ENCODE measurements around the gene BDNF. TPM values are rescaled to one million over a fixed set of nuclear protein-coding genes. Genes with fewer than 3 reads are reported as not detected.

The BDNF gene
- polyA plus RNA-seq, 1 experiment: 85.6 TPM

GRCh38 chr11:27717801-27718229 is 17.6 kb upstream of the BDNF start:
- no peaks in the 10 kb centered on the region for H3K27me3 ChIP-seq (ENCODE audit: control insufficient read depth, insufficient read depth, low read length)
- H3K27ac ChIP-seq (ENCODE audit: low read depth, low read length): peak overlapping the region; percentile 62
- ChIA-PET CTCF (interaction anchor here (0.6 to 5.2 kb wide), 9 partner anchors 12 to 976 kb away, joined by 3 to 54 read pairs (median 4); partner anchors contain the start of gene BDNF), POLR2A (interaction anchor here (1.6 to 3.5 kb wide), 5 partner anchors 11 to 390 kb away, joined by 5 to 26 read pairs (median 12); partner anchors contain the start of genes BDNF, KIF18A and METTL15)
- peak overlapping the region; percentile 84 for H3K4me3 ChIP-seq (ENCODE audit: low read depth, low read length)
- no peaks in the 10 kb centered on the region for H3K9me3 ChIP-seq (ENCODE audit: control insufficient read depth, insufficient read depth, low read length)
- no peak for DNase-seq (ENCODE audit: low read depth, low spot score)
- TF ChIP-seq CTCF (IDR thresholded peaks at IDR 0.05; ENCODE audit: low read depth, low read length): no peak

GRCh38 chr11:27717377-27717776 is 17.1 kb upstream of the BDNF start:
- TF ChIP-seq CTCF (IDR thresholded peaks at IDR 0.05; ENCODE audit: low read depth, low read length): peak; percentile 59
- ChIA-PET POLR2A (interaction anchor here (1.3 to 3.5 kb wide), 3 partner anchors 14 to 18 kb away, joined by 6 to 26 read pairs (median 12); partner anchors contain the start of gene BDNF), CTCF (interaction anchor here (0.7 to 5.2 kb wide), 13 partner anchors 12 to 747 kb away, joined by 3 to 54 read pairs (median 3); partner anchors contain the start of gene BDNF)
- DNase-seq (ENCODE audit: low read depth, low spot score): no peak
- no peaks in the 10 kb centered on the region for H3K9me3 ChIP-seq (ENCODE audit: control insufficient read depth, insufficient read depth, low read length)
- no peak overlapping the region for H3K27ac ChIP-seq (ENCODE audit: low read depth, low read length)
- H3K27me3 ChIP-seq (ENCODE audit: control insufficient read depth, insufficient read depth, low read length): no peaks in the 10 kb centered on the region
- peak overlapping the region; percentile 84; the same call in 1 of the 2 replicates for H3K4me3 ChIP-seq (ENCODE audit: low read depth, low read length)

- no peak for DNase-seq (ENCODE audit: low read depth, low spot score)
- Histone ChIP-seq H3K9me3 (ENCODE audit: control insufficient read depth, insufficient read depth, low read length) (no peaks in the 10 kb centered on the region), H3K4me3 (ENCODE audit: low read depth, low read length) (no peak overlapping the region), H3K27ac (ENCODE audit: low read depth, low read length) (no peak overlapping the region), H3K27me3 (ENCODE audit: control insufficient read depth, insufficient read depth, low read length) (no peaks in the 10 kb centered on the region)
- CTCF ChIA-PET: interaction anchor here (0.7 to 5.2 kb wide), 13 partner anchors 11 to 813 kb away, joined by 3 to 54 read pairs (median 4); partner anchors contain the start of gene BDNF
- POLR2A ChIA-PET: interaction anchor here (1.3 to 3.5 kb wide), 2 partner anchors 16 to 18 kb away, joined by 6 to 26 read pairs; partner anchors contain the start of gene BDNF
- TF ChIP-seq CTCF (IDR thresholded peaks at IDR 0.05; ENCODE audit: low read depth, low read length): peak; percentile 50
Measured at GRCh38 chr11:27716835-27717234, 16.6 kb upstream of the BDNF start.

GRCh38 chr11:27716216-27716615 is 16.0 kb upstream of the BDNF start:
- TF ChIP-seq CTCF (IDR thresholded peaks at IDR 0.05; ENCODE audit: low read depth, low read length): no peak
- Histone ChIP-seq H3K27ac (ENCODE audit: low read depth, low read length) (no peak overlapping the region), H3K9me3 (ENCODE audit: control insufficient read depth, insufficient read depth, low read length) (no peaks in the 10 kb centered on the region), H3K27me3 (ENCODE audit: control insufficient read depth, insufficient read depth, low read length) (no peaks in the 10 kb centered on the region), H3K4me3 (ENCODE audit: low read depth, low read length) (no peak overlapping the region)
- CTCF ChIA-PET: interaction anchor here (1.1 to 5.2 kb wide), 10 partner anchors 10 to 814 kb away, joined by 3 to 54 read pairs (median 5); partner anchors contain the start of gene BDNF
- no peak for DNase-seq (ENCODE audit: low read depth, low spot score)
- POLR2A ChIA-PET: interaction anchor here (1.3 kb wide), 1 partner anchor 17 kb away, joined by 6 read pairs; no protein-coding TSS in a partner anchor

GRCh38 chr11:27711725-27712124 is 11.5 kb upstream of the BDNF start:
- Histone ChIP-seq H3K27ac (ENCODE audit: low read depth, low read length) (no peak overlapping the region), H3K27me3 (ENCODE audit: control insufficient read depth, insufficient read depth, low read length) (no peaks in the 10 kb centered on the region), H3K4me3 (ENCODE audit: low read depth, low read length) (no peak overlapping the region), H3K9me3 (ENCODE audit: control insufficient read depth, insufficient read depth, low read length) (no peaks in the 10 kb centered on the region)
- ChIA-PET CTCF (interaction anchor here (0.6 to 2.0 kb wide), 4 partner anchors 8 to 411 kb away, joined by 3 to 25 read pairs (median 6); partner anchors contain the start of gene BDNF), POLR2A (interaction anchor here (0.6 to 1.8 kb wide), 2 partner anchors 11 to 1217 kb away, joined by 5 to 11 read pairs; partner anchors contain the start of gene BDNF)
- no peak for TF ChIP-seq CTCF (IDR thresholded peaks at IDR 0.05; ENCODE audit: low read depth, low read length)
- DNase-seq (ENCODE audit: low read depth, low spot score): no peak

Data from AG04450 (cell line).